DMS53 (cell line): ENCODE results near the gene NEU1.
"Not testable (repeated sequence)": the region's sequence is repeated elsewhere in the genome, so short reads cannot be mapped to it uniquely, and the experiment has no call there.

Source experiments
- DNase-seq: peaks from one replicate; lab custom pipeline; 2025; lab: John Stamatoyannopoulos, UW

The NEU1 gene

DNA sequence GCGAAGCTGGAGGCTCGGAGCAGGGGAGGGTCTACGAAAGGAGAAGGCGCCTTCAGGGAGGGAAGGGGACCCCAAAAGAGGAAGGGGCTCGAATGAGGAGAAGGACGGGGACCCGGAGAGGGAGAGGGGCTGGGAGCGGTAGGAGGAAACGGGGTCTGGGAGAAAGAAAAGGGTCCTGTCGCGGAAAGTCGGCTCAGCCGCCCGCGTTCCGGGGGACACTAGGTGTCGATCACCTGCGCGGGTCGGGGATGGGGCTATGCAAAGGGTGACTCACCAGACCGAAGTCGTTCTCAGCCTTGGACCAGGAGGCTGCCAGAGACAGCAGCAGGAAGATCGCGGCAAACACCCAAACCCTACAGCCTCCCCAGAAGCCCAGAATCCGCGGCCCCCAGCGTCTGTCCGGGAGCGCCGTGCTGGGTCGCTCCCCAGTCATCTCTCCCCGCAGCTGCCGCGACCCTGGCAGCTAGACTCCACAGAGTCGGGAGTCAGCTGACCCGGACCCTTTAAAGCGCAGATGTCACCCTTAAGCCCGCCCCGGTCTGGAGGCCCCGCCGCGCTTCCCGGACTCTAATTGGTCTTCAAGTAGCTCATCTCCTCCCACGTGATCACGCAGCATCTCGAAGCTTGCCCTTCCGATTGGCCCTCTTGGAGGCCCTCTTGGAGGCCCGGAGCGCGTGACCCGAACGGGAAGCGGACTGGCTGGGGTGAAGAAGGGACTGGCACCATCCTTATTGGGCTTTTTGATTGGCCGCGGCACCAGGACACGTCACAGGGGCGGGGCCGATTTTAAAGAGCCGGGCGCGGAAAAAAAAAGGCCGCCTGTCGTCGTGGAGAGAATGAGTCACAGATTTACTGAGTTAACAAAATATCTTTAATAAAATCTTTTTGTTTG is at the start of gene NEU1:
NEU1 (minus strand) TSS at position 478 of the 892 bp plus-strand sequence; CDS start at position 433, 45 bp downstream.
- DNase-seq, result peak; percentile 100

DNA sequence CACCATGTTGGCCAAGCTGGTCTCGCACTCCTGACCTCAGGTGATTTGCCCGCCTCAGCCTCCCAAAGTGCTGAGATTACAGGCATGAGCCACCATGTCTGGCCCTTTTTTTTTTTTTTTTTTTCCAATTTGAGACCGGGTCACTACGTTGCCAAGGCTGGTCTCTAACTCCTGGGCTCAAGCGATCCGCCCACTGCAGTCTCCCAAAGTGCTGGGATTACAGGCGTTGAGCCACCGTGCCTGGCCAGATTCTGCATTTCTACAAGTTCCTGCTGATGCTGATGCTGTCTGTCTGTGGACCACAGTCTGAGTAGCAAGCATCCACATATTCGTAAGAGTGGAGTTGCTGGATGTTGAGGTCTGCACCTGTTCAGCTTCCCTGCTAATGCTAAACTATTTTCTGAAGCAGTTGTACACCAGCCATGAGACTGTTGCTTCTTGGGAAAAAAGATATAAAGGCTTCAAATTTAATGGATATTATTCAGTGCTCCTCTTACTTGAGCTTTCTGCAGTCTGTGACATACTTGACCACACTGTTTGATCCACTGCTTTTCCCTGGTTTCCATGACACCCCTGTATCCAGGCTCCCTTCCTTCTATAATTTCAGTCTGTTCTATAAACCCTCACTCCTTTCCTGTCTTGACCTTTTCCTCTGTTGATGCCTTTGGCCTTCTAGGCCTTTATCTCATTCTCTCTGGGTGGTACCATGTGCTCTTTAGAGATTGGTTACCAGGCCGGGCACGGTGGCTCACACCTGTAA is 49.4 kb upstream of the NEU1 start:
- no peak for DNase-seq

- not testable (repeated sequence) for DNase-seq
Measured at GRCh38 chr6:31909298-31909697, 46.7 kb upstream of the NEU1 start.

- peak; percentile 69 for DNase-seq
Measured at GRCh38 chr6:31908791-31909190, 46.2 kb upstream of the NEU1 start.

DNA sequence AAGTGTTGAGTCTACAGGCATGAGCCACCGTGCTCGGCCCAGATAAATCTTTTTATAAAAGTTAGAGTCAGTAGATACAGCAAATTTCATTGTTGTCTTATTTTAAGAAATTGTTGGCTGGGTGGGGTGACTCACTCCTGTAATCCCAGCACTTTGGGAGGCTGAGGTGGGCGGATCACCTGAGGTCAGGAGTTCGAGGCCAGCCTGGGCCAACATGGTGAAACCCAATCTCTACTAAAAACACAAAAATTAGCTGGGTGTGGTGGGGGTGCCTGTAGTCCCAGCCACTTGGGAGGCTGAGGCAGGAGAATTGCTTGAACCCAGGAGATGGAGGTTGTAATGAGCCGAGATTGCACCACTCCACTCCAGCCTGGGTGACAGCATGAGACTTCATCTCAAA is 45.6 kb upstream of the NEU1 start:
- DNase-seq, result not testable (repeated sequence)

- peak; percentile 34 for DNase-seq
Measured at GRCh38 chr6:31907158-31907813, 44.7 kb upstream of the NEU1 start.

DNA sequence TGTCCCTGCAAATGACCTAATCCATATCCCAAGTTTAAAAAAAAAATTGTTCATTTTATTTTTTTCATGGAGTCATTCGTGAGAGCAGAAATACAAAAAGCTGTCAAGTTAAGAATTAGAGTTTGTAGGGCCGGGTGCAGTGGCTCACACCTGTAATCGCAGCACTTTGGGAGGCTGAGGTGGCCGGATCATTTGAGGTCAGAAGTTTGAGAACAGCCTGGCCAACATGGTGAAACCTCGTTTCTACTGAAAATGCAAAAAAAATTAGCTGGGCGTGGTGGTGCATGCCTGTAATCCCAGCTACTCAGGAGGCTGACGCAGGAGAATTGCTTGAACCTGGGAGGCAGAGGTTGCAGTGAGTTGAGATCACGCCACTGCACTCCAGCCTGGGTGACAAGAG is 44.1 kb upstream of the NEU1 start:
- DNase-seq, result not testable (repeated sequence)

- no peak for DNase-seq
Measured at GRCh38 chr6:31906122-31906521, 43.5 kb upstream of the NEU1 start.

GRCh38 chr6:31905041-31905440 is 42.4 kb upstream of the NEU1 start:
- DNase-seq, result no peak

GRCh38 chr6:31903957-31904356 is 41.3 kb upstream of the NEU1 start:
- DNase-seq, result no peak

DNA sequence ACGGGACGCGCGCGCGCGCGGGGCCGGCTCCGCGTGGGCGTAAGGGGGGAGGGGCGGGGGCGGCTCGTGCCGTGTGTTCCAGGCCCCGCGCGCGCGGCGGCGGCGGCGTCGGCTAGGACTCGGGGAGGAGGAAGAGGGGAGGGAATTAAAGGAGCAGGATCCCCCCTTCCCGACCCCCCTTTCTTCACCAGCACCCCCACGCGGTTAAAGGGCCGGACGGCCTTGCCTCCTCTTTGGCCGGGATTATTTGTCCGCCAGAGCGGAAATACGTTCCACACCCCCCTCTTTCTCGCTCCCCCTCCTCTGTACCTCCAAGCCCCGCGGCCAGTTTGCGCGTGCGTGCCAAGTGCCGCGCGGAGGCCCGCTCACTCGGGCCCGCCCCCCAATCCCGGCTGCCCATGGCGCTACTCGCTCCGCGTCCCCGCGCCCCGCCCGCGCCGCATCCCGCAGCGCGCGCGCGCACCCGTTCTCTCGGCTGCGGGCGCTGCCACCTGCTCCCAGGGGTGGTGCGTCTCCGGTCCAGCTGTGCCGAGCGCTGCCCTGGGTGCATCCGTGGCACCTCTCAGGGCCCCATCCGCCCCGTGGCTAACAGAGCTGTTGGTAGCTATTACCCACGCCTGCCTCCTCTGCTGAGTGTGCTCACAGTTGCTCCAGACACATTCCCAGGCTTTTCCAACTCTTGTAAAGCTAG is 39.5 kb upstream of the NEU1 start, which contains the start of gene ZBTB12:
ZBTB12 (minus strand) TSS at position 134 of the 691 bp plus-strand sequence. CDS start 781 bp downstream, outside the sequence.
- DNase-seq, result peak; percentile 98

- DNase-seq, result peak; percentile 86
Measured at GRCh38 chr6:31901415-31901952, 38.9 kb upstream of the NEU1 start.

GRCh38 chr6:31900917-31901414 is 38.3 kb upstream of the NEU1 start:
- peak; percentile 73 for DNase-seq

DNA sequence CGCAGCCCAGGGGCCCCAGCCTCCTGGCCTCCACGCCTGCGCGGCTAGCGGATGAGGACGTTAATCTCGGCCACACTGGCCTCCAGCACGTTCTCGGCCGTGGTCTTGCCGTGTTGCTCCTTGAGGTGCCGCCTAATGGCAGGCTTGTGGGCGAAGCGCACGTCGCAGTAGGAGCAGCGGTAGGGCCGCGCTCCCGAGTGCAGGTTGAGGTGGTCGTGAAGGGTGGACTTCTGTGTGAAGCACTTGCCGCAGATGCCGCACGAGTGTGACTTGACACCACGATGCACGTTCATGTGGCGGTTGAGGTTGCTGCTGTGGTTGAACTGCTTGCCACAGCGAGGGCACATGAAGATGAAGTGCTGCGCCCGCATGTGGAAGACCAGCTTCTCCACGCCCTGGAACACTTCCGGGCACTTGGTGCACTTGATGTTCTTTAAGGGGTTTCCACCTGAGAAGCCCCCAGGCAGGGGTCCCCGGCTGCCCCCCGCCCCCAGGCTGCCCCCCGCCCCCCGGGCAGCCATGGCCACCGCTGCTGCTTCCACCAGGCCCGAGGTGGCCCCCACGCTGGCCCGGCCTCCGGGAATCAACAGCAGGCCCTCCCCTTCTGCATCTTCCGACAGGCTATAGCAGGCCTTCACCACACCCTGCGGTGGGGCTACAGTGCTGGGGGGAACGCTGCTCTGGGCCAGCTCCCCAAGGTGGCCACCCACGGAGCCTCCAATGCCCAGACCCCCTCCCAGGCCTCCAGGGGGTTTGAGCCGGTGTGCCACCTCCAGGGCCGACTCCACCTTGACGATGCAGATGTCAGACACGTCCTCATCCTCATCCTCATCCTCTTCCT is 37.5 kb upstream of the NEU1 start:
- no peak for DNase-seq

- DNase-seq, result no peak
Measured at GRCh38 chr6:31899215-31899614, 36.6 kb upstream of the NEU1 start.

DNA sequence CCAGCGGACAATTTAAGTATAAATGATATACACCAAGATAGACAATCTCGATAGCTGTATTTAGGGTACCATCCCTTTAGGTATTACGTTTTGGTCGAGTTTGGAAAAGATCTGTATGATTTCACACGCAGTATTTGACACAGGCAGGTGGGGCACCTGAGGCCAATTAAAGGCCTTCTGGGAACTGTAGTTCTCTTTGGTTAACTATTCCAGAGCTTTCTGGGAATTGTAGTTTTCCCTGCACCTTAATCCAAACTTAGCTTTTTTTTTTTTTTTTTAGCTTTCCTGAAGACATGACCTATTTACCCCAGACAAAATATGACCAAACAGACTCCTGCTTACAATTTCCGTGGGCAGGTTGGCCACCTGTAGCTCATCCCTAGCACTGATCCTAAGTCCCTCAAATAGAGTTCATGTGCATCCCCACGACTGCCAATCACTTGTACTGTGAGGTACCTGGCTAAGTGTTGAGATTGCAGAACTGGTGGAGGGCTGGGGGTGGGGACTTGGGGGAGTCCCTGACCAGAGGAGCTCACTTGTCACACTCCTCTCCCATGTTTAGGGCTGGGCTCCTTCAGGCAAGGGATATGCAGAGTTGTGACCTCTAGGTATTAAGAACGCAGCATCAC is 35.9 kb upstream of the NEU1 start:
- DNase-seq, result peak; percentile 82

GRCh38 chr6:31897612-31898382 is 35.2 kb upstream of the NEU1 start, which contains the start of gene EHMT2:
EHMT2 (minus strand) TSS chr6:31897698; CDS start chr6:31897677, 21 bp downstream.
- DNase-seq, result peak; percentile 93

DNA sequence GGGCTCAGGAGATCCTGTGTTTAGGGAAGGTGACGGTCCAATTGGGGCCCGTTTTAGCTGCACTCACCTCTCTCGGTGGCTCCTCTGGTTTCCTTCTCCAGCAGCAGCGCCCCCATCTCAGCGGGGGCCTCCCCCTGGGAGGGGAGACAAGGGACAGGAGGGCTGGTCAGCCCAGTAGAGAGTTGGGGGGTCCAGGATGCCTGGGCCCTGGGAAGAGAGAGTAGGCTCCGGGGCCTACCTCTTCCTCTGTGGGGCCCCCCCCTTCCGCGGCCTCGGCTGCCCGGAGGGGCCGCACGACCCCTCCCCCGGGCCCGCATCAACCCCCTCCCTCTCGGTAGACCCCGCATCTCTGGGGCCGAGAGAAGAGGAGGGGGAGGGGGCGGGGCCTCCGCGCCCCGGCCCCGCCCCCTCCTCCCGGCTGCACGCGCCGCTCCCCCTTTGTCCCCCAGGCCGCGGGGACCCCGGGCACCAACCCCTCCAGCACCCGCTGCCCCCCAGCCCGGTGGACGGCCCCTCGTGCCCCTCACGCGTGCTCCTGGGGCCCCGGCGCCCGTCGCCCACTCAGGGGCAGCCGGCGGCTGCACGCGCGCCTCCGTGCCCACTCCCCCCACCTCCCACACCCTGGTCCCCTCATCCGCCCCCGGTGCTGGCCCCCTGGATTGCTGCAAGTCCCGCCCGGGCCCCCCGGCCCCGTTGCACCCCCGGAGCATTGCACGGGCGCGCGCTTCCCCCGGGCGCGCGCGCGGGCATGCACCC is 34.4 kb upstream of the NEU1 start:
- DNase-seq, result no peak
